ENCODE data around the gene ANXA11.

The ANXA11 gene

DNA sequence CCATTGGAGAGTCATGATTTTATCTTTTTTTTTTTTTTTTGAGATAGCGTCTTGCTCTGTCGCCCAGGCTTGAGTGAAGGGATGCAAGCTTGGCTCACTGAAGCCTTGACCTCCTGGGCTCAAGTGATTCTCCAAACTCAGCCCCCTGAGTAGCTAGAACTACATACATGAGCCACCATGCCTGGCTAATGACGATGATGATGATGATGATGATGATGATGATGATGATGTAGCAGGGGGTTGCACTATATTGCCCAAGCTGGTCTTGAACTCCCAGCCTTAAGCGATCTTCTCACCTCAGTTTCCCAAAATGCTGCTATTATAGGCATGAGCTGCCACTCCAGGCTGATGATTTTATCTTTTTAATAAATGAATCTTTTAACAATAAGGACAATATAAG lies 86.7 kb downstream of the ANXA11 start:
- TF ChIP-seq, protein P1, sequence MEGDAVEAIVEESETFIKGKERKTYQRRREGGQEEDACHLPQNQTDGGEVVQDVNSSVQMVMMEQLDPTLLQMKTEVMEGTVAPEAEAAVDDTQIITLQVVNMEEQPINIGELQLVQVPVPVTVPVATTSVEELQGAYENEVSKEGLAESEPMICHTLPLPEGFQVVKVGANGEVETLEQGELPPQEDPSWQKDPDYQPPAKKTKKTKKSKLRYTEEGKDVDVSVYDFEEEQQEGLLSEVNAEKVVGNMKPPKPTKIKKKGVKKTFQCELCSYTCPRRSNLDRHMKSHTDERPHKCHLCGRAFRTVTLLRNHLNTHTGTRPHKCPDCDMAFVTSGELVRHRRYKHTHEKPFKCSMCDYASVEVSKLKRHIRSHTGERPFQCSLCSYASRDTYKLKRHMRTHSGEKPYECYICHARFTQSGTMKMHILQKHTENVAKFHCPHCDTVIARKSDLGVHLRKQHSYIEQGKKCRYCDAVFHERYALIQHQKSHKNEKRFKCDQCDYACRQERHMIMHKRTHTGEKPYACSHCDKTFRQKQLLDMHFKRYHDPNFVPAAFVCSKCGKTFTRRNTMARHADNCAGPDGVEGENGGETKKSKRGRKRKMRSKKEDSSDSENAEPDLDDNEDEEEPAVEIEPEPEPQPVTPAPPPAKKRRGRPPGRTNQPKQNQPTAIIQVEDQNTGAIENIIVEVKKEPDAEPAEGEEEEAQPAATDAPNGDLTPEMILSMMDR (IDR thresholded peaks at IDR 0.05; ENCODE audit: insufficient read depth, low read length, missing control alignments): no peak
- DNase-seq (ENCODE audit: low read depth, low spot score): no peak
- CTCF ChIA-PET: interaction anchor here (0.5 to 1.5 kb wide), 5 partner anchors 9 to 72 kb away, joined by 3 to 4 read pairs (median 3); no protein-coding TSS in a partner anchor
- POLR2A ChIA-PET: no interaction called here
- H3K4me3 ChIP-seq (ENCODE audit: low read depth, low read length): no peak overlapping the region

DNA sequence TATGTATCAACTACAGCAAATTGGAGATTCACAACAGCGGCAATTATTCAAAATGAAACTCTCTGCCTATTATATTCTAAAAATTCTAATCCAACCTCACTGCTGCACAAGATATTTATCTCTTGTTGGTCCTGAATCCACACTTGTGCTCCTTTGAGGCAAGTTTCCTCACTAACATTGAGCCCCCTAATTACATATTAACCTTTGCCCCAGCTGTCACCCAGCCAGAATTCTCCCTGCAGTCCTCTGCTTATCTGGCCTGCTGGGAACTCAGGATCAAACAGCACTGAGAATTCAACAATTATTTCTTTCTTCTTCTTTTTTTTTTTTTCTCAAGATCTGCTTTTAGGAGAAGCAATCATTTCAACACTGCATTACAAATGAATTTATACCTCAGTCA lies 94.4 kb downstream of the ANXA11 start:
- POLR2A ChIA-PET: no interaction called here
- H3K4me3 ChIP-seq (ENCODE audit: low read depth, low read length): no peak overlapping the region
- CTCF ChIA-PET: no interaction called here
- no peak for DNase-seq (ENCODE audit: low read depth, low spot score)
- TF ChIP-seq, protein P1 (IDR thresholded peaks at IDR 0.05; ENCODE audit: insufficient read depth, low read length, missing control alignments): no peak

DNA sequence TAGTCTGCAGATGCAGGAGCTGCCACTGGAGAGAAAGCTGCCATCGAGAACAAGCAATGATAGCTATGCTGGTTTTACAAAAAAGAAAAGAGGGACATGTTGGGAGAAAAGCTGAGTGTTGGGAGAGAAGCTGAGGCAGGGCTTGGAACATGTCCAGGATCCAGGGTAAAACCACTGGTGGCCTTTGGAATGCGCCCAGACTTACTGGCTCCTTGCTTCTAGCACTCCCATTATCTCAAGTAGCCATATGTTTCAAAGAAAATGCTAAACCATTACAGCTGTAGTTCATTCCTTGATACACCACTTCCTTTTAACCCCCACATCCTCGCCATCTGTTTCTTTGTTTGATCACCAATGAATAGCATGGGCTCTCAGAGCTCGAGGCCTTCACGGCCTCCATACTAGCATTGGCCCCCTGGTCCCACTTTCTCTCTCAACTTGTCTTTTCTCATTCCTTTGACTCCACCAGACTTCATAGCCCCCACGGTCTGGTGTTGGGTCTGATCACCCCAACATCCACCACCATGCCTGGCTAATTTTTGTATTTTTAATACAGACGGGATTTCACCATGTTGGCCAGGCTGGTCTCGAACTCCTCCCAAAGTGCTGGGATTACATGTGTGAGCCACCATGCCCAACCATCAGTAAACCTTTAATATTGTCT lies 96.6 kb downstream of the ANXA11 start:
- POLR2A ChIA-PET: no interaction called here

DNA sequence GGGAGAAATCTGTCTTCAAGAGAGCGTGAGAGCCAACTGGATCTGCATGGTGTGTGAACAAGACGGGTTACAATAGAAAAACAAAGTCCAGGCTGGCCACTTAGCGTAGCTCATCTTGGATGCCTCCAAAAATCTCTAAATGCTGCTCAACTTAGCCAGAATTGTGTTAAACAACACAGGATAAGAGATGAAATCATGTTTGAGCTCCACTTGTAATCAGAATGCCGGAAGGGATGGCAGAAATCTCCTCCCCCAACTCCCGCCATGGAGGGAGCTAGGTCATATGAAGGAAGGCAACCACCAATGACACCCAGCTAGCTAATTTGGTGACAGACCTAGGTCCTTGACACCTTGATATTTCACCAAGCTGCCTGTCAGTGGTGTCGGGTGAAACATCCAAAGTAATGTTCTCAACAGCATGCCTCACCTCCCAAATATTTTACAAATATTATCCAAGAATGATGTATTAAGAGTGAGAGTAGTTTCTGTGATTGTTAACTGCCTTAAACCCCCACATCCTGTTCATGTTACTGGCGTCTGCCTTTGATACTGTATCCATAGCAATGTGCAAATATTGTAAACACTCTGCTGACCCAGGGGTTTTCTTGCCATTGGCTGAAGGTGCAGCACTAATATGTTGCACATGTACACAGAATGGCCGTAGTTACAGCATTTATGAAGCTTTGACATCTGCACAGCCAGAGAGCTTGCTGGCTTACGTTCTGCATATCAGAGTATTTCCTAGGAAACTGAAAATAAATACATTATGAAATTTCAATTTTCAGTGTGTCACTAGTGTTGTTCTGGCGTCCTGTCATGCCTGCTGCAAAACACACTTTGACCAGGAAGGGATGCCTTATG lies 101.0 kb downstream of the ANXA11 start:
- peak; percentile 24 for DNase-seq (ENCODE audit: low read depth, low spot score)
- no peak overlapping the region for H3K4me3 ChIP-seq (ENCODE audit: low read depth, low read length)

More for the DNA sequence above, 96.6 kb downstream of the ANXA11 start:
- TF ChIP-seq, protein P1 (IDR thresholded peaks at IDR 0.05; ENCODE audit: insufficient read depth, low read length, missing control alignments): no peak
- H3K4me3 ChIP-seq (ENCODE audit: low read depth, low read length): no peak overlapping the region
- CTCF ChIA-PET: no interaction called here
- no peak for DNase-seq (ENCODE audit: low read depth, low spot score)

More for the DNA sequence above, 101.0 kb downstream of the ANXA11 start:
- TF ChIP-seq, protein P1 (IDR thresholded peaks at IDR 0.05; ENCODE audit: insufficient read depth, low read length, missing control alignments): no peak
- POLR2A ChIA-PET: interaction anchor here (1.1 kb wide), 1 partner anchor 25 kb away, joined by 4 read pairs; the partner anchor contains the start of gene TMEM254
- CTCF ChIA-PET: interaction anchor here (1.5 kb wide), 2 partner anchors 27 to 46 kb away, joined by 3 read pairs; no protein-coding TSS in a partner anchor

Measured in AG04449 (cell line).